Amniotic epithelial cell (primary cell): ENCODE measurements around the gene NARS2.
A peak's percentile ranks its signal among the peaks of the same experiment; 100 is the strongest.

Experiments
- DNase-seq: peaks from one replicate; pipeline ENCODE4 v3.0.0-alpha.2; 2010; ENCODE audit warnings: low read depth

NARS2 gene

GRCh38 chr11:78408619-78409018, 166.0 kb downstream of the NARS2 start:
- no peak for DNase-seq

DNA sequence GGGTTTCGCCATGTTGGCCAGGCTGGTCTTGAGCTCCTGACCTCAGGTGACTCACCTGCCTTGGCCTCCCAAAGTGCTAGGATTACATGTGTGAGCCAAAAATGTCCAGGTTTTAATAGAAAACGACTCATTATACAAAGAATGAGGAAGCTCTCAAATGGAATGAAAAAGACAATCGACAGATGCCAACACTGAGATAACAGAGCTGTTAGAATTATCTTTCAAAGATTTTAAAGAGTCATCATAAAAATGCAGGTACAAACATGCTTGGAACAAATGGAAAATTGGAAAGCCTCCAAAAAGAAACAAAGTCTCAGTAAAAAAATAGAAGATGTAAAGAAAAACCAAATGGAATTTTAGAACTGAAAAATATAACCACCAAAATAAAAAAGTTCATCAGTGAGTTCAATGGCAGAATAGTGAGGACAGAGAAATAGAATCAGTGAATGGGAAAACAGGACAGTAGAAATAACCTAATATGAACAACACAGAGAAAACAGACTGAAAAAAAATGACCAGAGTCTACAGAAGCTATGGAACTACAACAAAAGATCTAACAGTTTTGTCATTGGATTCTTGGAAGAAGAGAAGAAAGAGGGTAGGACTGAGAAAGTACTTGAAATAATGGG, 168.0 kb downstream of the NARS2 start:
- no peak for DNase-seq

- no peak for DNase-seq
These were observed 168.9 kb downstream of the NARS2 start for GRCh38 chr11:78405805-78406204.

DNA sequence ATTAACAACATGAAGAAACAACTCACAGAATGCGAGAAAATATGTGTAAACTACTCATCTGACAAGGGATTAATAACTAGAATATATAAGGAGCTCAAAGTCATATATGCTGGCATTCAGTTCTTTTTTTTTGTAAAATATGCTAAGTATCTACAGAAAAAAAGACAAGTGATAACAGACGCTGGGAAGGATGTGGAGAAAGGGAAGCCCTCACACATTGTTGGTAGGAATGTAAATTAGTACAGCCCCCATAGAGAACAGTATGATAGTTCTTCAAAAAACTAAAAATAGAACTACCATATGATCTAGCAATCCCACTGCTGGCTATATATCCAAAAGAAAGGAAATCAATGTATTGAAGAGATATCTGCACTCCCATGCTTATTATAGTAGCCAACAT, 170.9 kb downstream of the NARS2 start:
- peak; percentile 28 for DNase-seq

GRCh38 chr11:78402847-78403246, 171.8 kb downstream of the NARS2 start:
- DNase-seq = no peak

- DNase-seq = no peak
These were observed 174.0 kb downstream of the NARS2 start for GRCh38 chr11:78400702-78401101.

GRCh38 chr11:78400116-78400515, 174.5 kb downstream of the NARS2 start:
- no peak for DNase-seq

GRCh38 chr11:78399136-78399535, 175.5 kb downstream of the NARS2 start:
- no peak for DNase-seq

DNA sequence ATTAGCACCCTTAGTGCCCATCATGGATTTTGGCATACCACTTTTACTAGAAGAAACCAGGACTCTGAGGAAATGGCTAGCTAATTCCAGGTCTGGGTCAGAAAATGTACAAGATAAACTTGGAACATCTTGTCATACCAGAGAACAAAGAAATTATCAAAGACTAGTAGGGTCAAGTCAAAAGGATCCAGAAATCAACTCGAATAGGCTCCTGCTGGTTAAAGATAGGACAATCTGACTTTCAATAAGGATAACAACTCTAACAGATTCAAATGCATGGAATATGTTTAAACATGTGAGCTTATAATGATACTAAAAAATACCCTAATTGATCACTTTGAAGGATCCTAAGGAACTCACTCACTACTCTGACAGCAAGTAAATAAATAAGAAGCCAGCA, 175.9 kb downstream of the NARS2 start:
- DNase-seq = no peak

DNA sequence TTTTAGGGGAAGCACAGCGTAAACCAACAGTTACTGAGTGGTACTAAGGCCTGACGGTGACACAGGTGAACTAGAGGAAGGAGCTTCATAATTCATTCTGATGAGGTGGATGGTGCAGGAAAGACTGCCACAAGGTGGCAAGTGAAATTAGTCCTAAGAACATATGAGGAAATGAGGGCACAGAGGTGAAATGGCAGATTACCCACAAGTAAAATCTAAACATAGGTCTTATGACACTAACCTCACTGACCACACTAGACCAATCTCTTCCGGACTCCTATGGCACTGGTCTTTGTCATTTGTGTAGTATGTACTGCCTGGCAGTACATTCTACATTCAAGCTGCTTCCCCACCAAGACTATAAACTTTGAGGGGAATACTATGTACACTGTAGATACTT, 177.3 kb downstream of the NARS2 start:
- DNase-seq = peak; percentile 36

- DNase-seq = no peak
These were observed 179.1 kb downstream of the NARS2 start for GRCh38 chr11:78395597-78395996.

GRCh38 chr11:78392854-78393253, 181.8 kb downstream of the NARS2 start:
- no peak for DNase-seq

GRCh38 chr11:78391424-78391823, 183.2 kb downstream of the NARS2 start:
- DNase-seq = no peak

DNA sequence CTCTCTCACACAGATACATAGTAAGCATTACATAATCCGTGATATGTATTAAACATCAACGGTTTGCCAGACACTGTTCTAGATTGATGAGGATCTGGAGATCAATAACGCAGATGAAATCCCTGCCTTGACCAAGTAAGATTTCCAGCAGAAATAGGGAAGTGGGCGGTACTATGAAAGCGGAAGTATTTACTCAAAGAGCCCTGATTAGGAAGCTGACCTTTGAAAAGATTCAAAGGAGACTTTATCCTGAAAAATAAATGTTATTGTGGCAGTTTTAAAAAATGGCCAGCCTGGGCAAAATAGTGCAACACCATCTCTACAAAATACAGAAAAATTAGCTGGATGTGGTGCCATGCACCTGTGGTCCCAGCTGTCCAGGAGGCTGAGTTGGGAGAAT, 183.9 kb downstream of the NARS2 start:
- no peak for DNase-seq

GRCh38 chr11:78386215-78386941, 188.3 kb downstream of the NARS2 start:
- no peak for DNase-seq
